ENCODE results near the gene UPF1.

GRCh38 chr19:18809149-18809868 is 22.4 kb upstream of the UPF1 start:
- TF ChIP-seq ARNTL (CRISPR knock-in tag; IDR thresholded peaks at IDR 0.05; ENCODE audit: borderline replicate concordance, low read depth) (no peak), TCF4 (CRISPR knock-in tag; IDR thresholded peaks at IDR 0.05; ENCODE audit: borderline replicate concordance) (no peak), TOX (CRISPR knock-in tag; IDR thresholded peaks at IDR 0.05; ENCODE audit: borderline replicate concordance) (no peak), ZFP30 (CRISPR knock-in tag; IDR thresholded peaks at IDR 0.05) (no peak), SNAI2 (CRISPR knock-in tag; IDR thresholded peaks at IDR 0.05) (no peak), GLIS3 (CRISPR knock-in tag; IDR thresholded peaks at IDR 0.05) (no peak), ZNF70 (CRISPR knock-in tag; IDR thresholded peaks at IDR 0.05) (no peak)

Data from SK-N-SH treated with all-trans-retinoic acid at 6 μM for 48 hours (cell line).